AG10803 (cell line): ENCODE results near the gene ELOVL6.

Experiments used
- DNase-seq: peaks from one replicate; pipeline ENCODE4 v3.0.0; 2010; ENCODE audit warnings: low read depth
- H3K4me3 ChIP-seq: 2 replicates; pipeline ENCODE4 v1.5.1; 2011; ENCODE audit warnings: mild to moderate bottlenecking, low read length, control low read depth
- CTCF ChIP-seq: conservative IDR thresholded peaks from 2 replicates; pipeline ENCODE4 v1.5.1; 2011; ENCODE audit warnings: mild to moderate bottlenecking, low read length, control low read depth, inconsistent platforms

Gene ELOVL6

DNA sequence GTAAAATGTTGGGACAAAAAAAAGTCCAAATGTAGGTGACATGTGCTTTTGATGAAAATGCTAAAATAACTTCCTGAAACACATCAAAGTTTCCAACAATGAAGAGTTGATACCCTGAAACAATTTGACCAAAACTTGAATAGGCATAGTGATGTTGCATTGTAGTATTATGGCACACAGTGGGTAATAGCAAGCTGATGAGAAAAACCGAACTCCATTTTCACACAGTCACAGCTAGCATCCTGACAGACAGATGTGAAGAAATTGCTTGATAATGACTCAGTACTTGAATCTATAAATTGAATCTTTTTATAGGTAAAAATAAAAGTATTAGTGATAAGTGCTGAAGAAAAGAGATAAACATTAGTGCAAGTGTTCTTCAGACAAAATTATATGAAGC lies 122.5 kb downstream of the ELOVL6 start:
- DNase-seq: no peak
- no peak for TF ChIP-seq CTCF
- no peak overlapping the region for H3K4me3 ChIP-seq

- TF ChIP-seq CTCF: no peak
- no peak for DNase-seq
Measured at GRCh38 chr4:110075083-110075738, 123.2 kb downstream of the ELOVL6 start.

GRCh38 chr4:110074570-110074969 lies 123.8 kb downstream of the ELOVL6 start:
- H3K4me3 ChIP-seq: no peak overlapping the region
- no peak for TF ChIP-seq CTCF
- no peak for DNase-seq

More at GRCh38 chr4:110075083-110075738, 123.2 kb downstream of the ELOVL6 start:
- no peak overlapping the region for H3K4me3 ChIP-seq

DNA sequence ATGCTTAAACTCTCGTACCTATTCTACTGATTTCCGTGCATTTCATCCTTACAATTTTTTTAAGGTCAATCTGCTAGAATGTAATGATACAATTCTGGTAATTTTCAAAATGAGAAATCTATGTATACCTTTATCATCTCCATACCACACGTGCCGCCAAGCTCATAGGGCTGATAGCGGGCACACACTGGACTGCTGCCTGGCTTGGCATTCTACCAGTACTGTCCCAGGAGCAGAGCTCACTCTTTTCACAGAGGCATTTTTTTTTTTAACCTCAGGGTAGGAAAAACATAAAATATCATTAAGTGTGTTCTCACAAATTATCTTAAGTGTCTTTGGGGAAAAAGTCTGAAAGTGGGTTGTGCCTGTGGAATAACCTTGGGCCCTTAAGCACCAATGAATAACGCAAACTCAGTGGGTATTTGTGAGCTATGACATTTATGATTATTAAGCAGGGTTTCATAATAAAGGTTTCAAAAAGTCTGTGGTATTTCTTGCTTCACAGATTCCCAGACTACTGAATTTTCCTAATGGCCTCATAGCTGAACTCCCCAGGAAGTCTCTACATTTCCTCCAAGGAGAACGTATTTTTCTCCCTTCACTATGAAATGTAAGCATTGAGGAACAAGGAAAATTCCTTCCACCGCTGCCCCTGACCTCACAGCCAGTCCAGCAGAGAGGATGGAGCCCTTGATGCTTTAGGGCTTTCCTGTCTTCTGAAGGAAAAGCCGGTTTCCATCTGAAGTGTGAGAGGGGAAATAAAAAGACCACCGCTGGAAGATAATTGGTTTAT lies 125.2 kb downstream of the ELOVL6 start:
- H3K4me3 ChIP-seq: no peak overlapping the region
- no peak for TF ChIP-seq CTCF
- no peak for DNase-seq

GRCh38 chr4:110071466-110071865 lies 126.9 kb downstream of the ELOVL6 start:
- DNase-seq: no peak
- no peak overlapping the region for H3K4me3 ChIP-seq
- no peak for TF ChIP-seq CTCF

GRCh38 chr4:110068248-110068647 lies 130.2 kb downstream of the ELOVL6 start:
- TF ChIP-seq CTCF: no peak
- no peak overlapping the region for H3K4me3 ChIP-seq
- DNase-seq: no peak

DNA sequence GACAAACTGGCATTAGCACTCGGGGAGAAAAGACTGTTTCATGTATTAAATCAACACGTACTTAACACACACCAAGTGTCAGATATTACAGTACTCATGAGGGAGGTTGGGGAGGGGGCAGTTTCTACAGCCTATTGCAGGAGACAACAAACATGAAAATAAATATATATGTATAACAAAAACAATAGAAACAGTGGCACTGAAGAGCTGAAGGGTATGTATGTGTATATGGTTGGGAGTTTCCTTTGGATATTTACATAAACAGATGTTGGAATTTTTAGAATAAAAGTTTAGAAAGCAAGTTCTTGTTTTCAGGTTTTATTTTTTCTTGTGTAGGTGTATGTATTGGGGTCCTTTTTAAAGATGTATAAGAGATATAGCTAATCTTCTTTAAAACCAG lies 133.5 kb downstream of the ELOVL6 start:
- no peak for DNase-seq
- H3K4me3 ChIP-seq: no peak overlapping the region
- no peak for TF ChIP-seq CTCF
